Right kidney (tissue), 1 donor: Measurements from ENCODE around the gene PBX3.
"Not testable (repeated sequence)": the region's sequence is repeated elsewhere in the genome, so short reads cannot be mapped to it uniquely, and the experiment has no call there.

Experiments used
- DNase-seq: peaks from one replicate; pipeline ENCODE4 v3.0.0-alpha.2; 2016

Gene PBX3

GRCh38 chr9:125776789-125777188 is 29.6 kb downstream of the PBX3 start:
- not testable (repeated sequence) for DNase-seq

GRCh38 chr9:125778538-125779219 is 31.5 kb downstream of the PBX3 start:
- not testable (repeated sequence) for DNase-seq

- DNase-seq: not testable (repeated sequence)
Measured at GRCh38 chr9:125779220-125779565, 32.0 kb downstream of the PBX3 start.

- no peak for DNase-seq
Measured at GRCh38 chr9:125782718-125783117, 35.5 kb downstream of the PBX3 start.

- DNase-seq: no peak
Measured at GRCh38 chr9:125784286-125785049, 37.3 kb downstream of the PBX3 start.

- DNase-seq: no peak
Measured at GRCh38 chr9:125785248-125785751, 38.1 kb downstream of the PBX3 start.

- no peak for DNase-seq
Measured at GRCh38 chr9:125787715-125788114, 40.5 kb downstream of the PBX3 start.

GRCh38 chr9:125789196-125789595 is 42.0 kb downstream of the PBX3 start:
- DNase-seq: no peak

GRCh38 chr9:125794708-125795107 is 47.5 kb downstream of the PBX3 start:
- DNase-seq: no peak

GRCh38 chr9:125795970-125796596 is 48.9 kb downstream of the PBX3 start:
- DNase-seq: no peak

GRCh38 chr9:125797930-125798329 is 50.8 kb downstream of the PBX3 start:
- DNase-seq: no peak

- no peak for DNase-seq
Measured at GRCh38 chr9:125803526-125803925, 56.4 kb downstream of the PBX3 start.

- no peak for DNase-seq
Measured at GRCh38 chr9:125805057-125805456, 57.9 kb downstream of the PBX3 start.

- DNase-seq: no peak
Measured at GRCh38 chr9:125805586-125805985, 58.4 kb downstream of the PBX3 start.

- no peak for DNase-seq
Measured at GRCh38 chr9:125807079-125807478, 59.9 kb downstream of the PBX3 start.

- DNase-seq: no peak
Measured at GRCh38 chr9:125810161-125810560, 63.0 kb downstream of the PBX3 start.

- no peak for DNase-seq
Measured at GRCh38 chr9:125811002-125811401, 63.8 kb downstream of the PBX3 start.

GRCh38 chr9:125812403-125812802 is 65.2 kb downstream of the PBX3 start:
- DNase-seq: no peak

- DNase-seq: no peak
Measured at GRCh38 chr9:125815568-125815967, 68.4 kb downstream of the PBX3 start.

GRCh38 chr9:125816321-125816720 is 69.1 kb downstream of the PBX3 start:
- DNase-seq: no peak

- DNase-seq: no peak
Measured at GRCh38 chr9:125820100-125820804, 73.1 kb downstream of the PBX3 start.

GRCh38 chr9:125821078-125821477 is 73.9 kb downstream of the PBX3 start:
- DNase-seq: no peak

- DNase-seq: no peak
Measured at GRCh38 chr9:125822160-125822559, 75.0 kb downstream of the PBX3 start.
